Measurements from ENCODE around the gene TXNDC15. TPM values are rescaled to one million over a fixed set of nuclear protein-coding genes. Genes with fewer than 3 reads are reported as not detected.

The TXNDC15 gene
- total RNA-seq, 4 donors from 2014 or later: 20.2 to 43.9 (median 35.2) TPM

DNA sequence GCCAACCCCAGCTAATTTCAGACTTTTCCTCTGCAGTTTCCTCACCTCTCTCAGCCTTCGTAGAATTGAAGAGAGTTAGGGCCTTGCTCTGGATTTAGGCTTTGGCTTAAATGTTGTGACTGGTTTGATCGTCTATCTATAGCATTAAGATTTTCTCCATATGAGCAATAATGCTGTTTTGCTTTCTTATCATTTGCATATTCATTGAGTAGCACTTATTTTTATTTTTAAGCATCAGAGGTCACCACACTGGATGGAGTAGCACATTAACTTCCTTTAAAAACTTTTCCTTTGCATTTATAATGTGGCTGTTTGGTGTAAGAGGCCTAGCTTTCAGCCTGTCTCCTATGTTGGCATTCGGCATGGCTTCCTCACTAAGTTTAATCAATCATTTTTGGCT lies 18.1 kb downstream of the TXNDC15 start:
- H3K27me3 ChIP-seq: no peaks in the 10 kb centered on the region
- DNase-seq: no peak
- H3K4me3 ChIP-seq: no peak overlapping the region
- WGBS, 2 donors: 94% methylated on average over 3 of the region's 3 CpGs
- intact Hi-C loops (cut with DNase I): no loop called here
- peaks cover 0 to 86% (median 0%) of the 10 kb centered on the region in 3 donors for H3K36me3 ChIP-seq
- TF ChIP-seq POLR2A (IDR thresholded peaks at IDR 0.05): no peak
- no peak for TF ChIP-seq CTCF (IDR thresholded peaks at IDR 0.05)
- H3K27ac ChIP-seq: no peak overlapping the region
- no peaks in the 10 kb centered on the region for H3K4me1 ChIP-seq
- no peaks in the 10 kb centered on the region for H3K9me3 ChIP-seq

- no peaks in the 10 kb centered on the region for H3K9me3 ChIP-seq
- WGBS, 2 donors: 87 to 96% methylated on average over 2 of the region's 2 CpGs
- DNase-seq: no peak
- no peaks in the 10 kb centered on the region for H3K27me3 ChIP-seq
- peaks cover 0 to 87% (median 0%) of the 10 kb centered on the region in 3 donors for H3K36me3 ChIP-seq
- TF ChIP-seq CTCF (IDR thresholded peaks at IDR 0.05) (no peak), POLR2A (IDR thresholded peaks at IDR 0.05) (no peak)
- intact Hi-C loops (cut with DNase I): no loop called here
- H3K27ac ChIP-seq: no peak overlapping the region
- no peaks in the 10 kb centered on the region for H3K4me1 ChIP-seq
- no peak overlapping the region for H3K4me3 ChIP-seq
Measured at GRCh38 chr5:134892926-134893325, 18.8 kb downstream of the TXNDC15 start.

- H3K27me3 ChIP-seq: no peaks in the 10 kb centered on the region
- WGBS, 2 donors: 91 to 96% methylated on average over 7 of the region's 7 CpGs
- TF ChIP-seq CTCF (IDR thresholded peaks at IDR 0.05): no peak
- no peak for TF ChIP-seq POLR2A (IDR thresholded peaks at IDR 0.05)
- H3K27ac ChIP-seq: no peak overlapping the region
- intact Hi-C loops (cut with DNase I): no loop called here
- H3K9me3 ChIP-seq: no peaks in the 10 kb centered on the region
- peaks cover 0 to 86% (median 0%) of the 10 kb centered on the region in 3 donors for H3K36me3 ChIP-seq
- no peaks in the 10 kb centered on the region for H3K4me1 ChIP-seq
- no peak overlapping the region for H3K4me3 ChIP-seq
- no peak for DNase-seq
Measured at GRCh38 chr5:134893748-134894505, 19.8 kb downstream of the TXNDC15 start.

DNA sequence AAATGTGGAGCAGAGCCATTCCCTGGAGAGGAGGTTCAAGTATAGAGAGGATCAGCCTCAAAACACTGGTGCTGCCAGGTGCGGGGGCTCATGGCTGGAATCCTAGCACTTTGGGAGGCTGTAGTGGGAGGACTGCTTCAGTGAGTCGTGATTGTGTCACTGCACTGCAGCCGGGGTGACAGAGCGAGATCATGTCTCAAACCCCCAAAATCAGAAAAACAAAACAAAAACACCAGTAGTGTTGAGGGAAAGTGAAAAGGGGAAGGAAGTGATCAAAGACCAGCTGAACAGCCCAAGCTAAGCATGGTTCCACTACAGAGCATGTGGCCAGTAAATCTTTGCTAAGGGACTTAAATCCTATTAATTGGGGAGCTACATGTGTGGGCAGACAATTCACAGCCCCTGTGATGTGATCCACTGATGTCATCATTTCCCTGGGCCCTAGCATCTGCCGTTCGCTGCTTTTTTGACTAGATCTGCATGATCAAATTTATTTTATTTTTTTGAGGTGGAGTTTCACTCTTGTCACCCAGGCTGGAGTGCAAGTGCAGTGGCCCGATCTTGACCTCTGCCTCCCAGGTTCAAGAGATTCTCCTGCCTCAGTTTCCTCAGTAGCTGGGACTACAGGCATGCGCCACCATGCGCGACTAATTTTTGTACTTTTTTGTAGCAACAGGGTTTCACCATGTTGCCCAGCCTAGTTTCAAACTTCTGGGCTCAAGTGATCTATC lies 28.1 kb downstream of the TXNDC15 start:
- Histone ChIP-seq H3K4me1 (peaks cover 3 to 22% (median 6%) of the 10 kb centered on the region in 3 donors), H3K27me3 (no peaks in the 10 kb centered on the region), H3K4me3 (no peak overlapping the region), H3K27ac (peak overlapping the region in 1 of 4 donors; percentile 14), H3K36me3 (peaks cover 0 to 45% (median 0%) of the 10 kb centered on the region in 3 donors), H3K9me3 (no peaks in the 10 kb centered on the region)
- intact Hi-C loops (cut with DNase I): no loop called here
- DNase-seq: no peak
- WGBS, 2 donors: 75 to 79% methylated on average over 8 to 9 of the region's 10 CpGs
- TF ChIP-seq POLR2A (IDR thresholded peaks at IDR 0.05): no peak

- H3K27me3 ChIP-seq: no peaks in the 10 kb centered on the region
- peaks cover 0 to 33% (median 0%) of the 10 kb centered on the region in 3 donors for H3K36me3 ChIP-seq
- no peaks in the 10 kb centered on the region for H3K9me3 ChIP-seq
- TF ChIP-seq POLR2A (IDR thresholded peaks at IDR 0.05): peak in 2 of 4 donors; percentile 39 to 68
- TF ChIP-seq CTCF (IDR thresholded peaks at IDR 0.05): peak; percentile 77 to 99 (median 94)
- H3K4me1 ChIP-seq: peaks cover 6 to 28% (median 6%) of the 10 kb centered on the region in 3 donors
- 0% methylated on average over 16 of the region's 84 CpGs; no CpG with 5 or more reads in 1 of the 2 donors for WGBS, 2 donors
- peak within 1 kb of the TSS; percentile 81 to 98 (median 86) for H3K4me3 ChIP-seq
- DNase-seq: peak; percentile 53
- intact Hi-C loops (cut with DNase I): no loop called here
- H3K27ac ChIP-seq: peak within 1 kb of the TSS; percentile 96 to 100 (median 98)
Measured at GRCh38 chr5:134904610-134905245, 30.6 kb downstream of the TXNDC15 start, which contains the start of gene PCBD2. PCBD2 (plus strand) TSS chr5:134905131; CDS start chr5:134905140, 9 bp downstream.

Measured in esophagus squamous epithelium (tissue), 5 donors.